HG03135 (cell line): ENCODE results near the gene CHKB.
"Not testable (repeated sequence)": the region's sequence is repeated elsewhere in the genome, so short reads cannot be mapped to it uniquely, and the experiment has no call there.

Experiments
- ATAC-seq: cut with Tn5 transposase; IDR thresholded peaks from one replicate; pipeline ENCODE4 v1.9.1; 2021; ENCODE audit warnings: mild to moderate bottlenecking, moderate library complexity; ENCODE audit not compliant: unreplicated experiment

CHKB gene, protein sequence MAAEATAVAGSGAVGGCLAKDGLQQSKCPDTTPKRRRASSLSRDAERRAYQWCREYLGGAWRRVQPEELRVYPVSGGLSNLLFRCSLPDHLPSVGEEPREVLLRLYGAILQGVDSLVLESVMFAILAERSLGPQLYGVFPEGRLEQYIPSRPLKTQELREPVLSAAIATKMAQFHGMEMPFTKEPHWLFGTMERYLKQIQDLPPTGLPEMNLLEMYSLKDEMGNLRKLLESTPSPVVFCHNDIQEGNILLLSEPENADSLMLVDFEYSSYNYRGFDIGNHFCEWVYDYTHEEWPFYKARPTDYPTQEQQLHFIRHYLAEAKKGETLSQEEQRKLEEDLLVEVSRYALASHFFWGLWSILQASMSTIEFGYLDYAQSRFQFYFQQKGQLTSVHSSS

GRCh38 chr22:50582493-50583293 is at the start of gene CHKB:
CHKB (minus strand) TSS chr22:50582849; CDS start chr22:50582781, 68 bp downstream.
- ATAC-seq, result peak; percentile 93

DNA sequence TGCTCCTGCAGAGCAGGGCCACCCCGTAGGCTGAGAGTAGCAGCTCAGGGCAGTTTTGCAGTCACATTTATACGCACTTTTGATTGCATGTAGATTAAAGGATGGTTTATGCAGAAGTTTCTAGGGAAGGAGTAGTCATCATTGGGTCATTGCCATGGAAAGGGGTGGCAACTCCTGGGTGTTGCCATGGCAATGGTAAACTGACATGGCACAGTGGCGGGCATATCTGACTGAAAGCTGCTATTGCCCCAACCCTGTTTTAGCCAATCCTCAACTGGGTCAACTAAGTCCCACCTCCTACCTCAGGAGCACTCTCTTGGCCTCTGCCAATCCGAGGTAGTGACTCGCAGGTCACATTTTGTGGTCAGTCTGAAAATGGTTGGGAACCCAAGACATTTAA is 47.7 kb upstream of the CHKB start:
- ATAC-seq, result no peak

GRCh38 chr22:50628543-50629134 is 46.0 kb upstream of the CHKB start:
- ATAC-seq, result no peak

DNA sequence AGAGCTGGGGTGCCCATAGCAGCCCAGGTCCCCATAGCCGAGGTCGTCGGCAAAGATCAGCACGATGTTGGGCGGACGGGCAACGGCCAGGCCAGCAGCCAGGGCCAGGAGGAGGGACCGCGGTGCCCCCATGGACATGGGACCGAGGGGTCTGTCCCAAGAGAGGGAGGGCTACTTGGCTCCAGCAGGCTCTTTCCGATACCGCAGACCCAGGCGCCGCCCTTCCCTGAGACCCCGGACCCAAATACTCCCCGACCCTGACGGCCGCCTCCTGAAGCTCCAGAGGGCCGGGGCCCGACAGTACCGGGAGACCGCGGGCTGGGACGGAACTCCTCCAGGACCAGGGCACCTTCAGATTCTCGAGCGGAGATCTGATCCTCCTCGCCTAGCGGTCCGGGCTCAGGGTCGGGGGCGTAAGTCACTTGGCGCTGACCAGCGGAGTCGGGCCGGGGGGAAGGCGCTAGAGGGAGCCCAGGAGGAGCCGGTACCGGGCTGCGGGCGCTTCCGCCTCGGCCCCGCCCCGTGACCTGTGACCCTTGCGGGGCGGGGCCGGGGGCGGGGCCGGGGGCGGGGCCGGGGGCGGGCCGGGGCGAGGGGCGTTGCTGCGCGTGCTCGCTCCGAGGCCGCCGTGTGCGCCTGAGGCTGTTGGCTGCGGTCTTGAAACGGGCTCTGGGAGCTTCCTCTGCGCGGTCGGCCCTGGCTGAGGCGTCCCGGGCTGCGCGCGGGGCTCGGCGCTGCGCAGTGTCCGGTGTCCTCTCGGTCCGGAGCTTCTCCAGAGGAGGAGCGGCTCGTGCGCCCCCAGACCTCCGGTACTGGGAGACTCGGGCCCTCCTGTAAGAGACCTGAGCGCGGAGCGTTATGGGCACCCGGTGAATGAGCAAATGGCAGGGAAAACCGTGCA is 45.2 kb upstream of the CHKB start, which contains the start of gene ARSA:
Gene ARSA (minus strand): TSS at position 511 of the 901 bp plus-strand sequence. CDS start 373 bp downstream, at position 138.
- peak; percentile 62 for ATAC-seq

- no peak for ATAC-seq
Observed at GRCh38 chr22:50626850-50627641, 44.4 kb upstream of the CHKB start.

DNA sequence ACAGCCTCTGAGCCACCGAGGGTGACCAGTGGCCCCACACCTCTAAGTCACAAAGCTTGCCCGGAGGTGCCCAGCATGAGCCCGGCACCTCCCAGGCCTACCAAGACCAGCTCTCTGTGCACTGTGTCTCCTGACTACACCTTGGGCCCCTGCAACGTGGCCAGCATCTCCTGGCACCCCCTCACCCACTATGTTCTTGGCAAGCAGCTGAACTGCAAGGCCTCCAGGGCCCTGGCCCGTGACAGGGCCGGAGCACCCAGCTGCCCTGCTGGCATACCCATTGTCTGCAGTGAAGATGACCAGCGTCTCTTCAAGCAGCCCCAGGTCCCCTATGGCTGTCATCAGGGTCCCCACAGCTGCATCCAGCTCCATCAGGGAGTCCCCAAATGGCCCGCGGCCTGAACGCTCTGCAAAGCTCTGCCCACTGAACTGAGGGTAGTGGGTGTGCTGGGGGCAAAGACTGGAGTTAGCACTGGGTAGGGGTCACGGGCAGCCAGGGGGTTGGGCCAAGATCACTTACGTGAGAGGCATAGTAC is 43.7 kb upstream of the CHKB start:
- no peak for ATAC-seq

GRCh38 chr22:50625568-50626313 is 43.1 kb upstream of the CHKB start:
- ATAC-seq, result no peak

DNA sequence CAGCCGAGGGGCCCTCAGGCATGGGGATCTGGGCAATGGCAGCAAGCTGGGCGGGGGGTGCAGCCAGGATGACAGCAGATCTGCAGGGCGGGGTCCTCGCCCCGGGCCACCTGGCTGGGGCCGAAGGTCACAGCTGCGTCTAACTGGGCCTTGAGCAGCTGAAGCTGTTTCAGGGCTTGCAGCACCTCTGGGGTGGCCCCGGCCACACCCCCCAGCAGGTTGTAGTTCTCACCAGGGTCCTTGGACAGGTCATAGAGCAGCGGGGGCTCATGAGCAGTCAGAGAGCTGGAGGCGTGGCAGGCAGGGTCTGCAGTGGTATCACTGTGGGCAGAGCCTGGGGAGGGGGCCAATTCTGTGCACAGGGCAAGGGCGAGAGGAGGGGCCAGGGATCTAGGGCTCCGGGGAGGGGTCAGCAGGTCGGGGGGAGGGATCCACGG is 42.5 kb upstream of the CHKB start:
- ATAC-seq, result no peak

DNA sequence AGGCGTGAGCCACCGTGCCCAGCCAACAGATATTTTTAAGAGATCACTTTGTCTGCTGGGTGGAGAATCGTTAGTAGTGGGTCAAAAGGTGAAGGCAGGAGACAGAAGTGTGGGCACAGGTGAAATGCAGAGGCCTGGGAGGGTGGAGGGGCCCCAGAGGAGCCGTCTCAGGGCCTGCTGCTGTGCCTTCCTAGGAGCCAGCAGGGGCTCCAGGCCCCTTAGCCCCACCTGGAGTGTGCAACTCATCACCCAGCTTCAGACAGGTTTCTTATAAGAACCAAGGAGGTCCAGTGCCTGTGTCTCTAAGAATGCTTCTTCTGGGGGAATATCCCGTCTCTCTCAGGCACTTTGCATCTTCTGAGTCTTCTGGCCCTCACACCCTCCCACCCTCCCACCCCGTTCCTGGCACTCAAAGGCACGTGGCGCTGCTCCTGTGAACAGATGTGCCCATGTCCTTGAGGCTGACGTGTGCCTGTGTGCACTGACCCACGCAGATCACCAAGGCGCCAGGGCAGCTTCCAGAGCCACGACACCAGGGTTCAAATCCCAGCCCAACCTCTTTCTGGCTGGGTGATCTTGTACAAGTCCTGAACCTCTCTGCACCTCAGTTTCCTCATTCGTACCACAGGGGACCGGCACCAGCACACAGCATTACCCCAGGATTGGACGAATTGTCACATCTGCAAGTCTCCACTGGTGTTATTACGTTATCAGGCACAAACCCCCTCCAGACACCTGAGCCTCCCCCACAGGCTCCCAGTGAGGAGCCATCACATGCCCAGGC is 41.9 kb upstream of the CHKB start:
- ATAC-seq, result no peak

DNA sequence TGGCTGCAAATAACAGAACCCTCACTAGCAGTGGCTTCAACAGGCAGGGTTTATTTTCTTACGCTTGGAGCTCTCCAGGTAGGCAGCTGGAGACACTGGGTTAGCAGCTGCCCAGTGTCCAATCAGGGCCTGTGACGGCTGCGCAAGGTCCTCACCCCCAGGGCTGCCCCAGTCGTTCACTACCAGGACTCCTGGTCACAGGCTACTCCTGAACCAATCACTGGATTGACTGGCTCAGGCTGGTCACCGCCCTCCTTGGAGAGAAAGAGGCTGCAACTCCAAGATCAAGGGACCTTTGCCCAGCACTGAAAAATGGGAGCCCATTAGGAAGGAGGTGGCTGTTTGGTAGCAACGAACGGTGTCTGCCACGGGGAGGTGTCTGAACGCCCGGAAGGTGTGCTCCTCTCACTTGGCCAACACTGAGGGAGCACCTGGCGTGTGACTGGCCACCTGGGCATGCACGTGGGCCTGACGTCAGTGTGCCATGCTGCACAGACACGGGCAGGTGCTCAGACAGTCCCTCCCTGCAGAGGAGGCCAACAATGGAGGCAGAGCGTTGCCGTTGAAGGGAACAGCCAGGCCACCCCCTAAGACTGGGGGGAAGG is 40.2 kb upstream of the CHKB start:
- no peak for ATAC-seq

GRCh38 chr22:50621948-50622722 is 39.5 kb upstream of the CHKB start:
- ATAC-seq, result no peak

- peak; percentile 40 for ATAC-seq
Observed at GRCh38 chr22:50621356-50621880, 38.8 kb upstream of the CHKB start.

DNA sequence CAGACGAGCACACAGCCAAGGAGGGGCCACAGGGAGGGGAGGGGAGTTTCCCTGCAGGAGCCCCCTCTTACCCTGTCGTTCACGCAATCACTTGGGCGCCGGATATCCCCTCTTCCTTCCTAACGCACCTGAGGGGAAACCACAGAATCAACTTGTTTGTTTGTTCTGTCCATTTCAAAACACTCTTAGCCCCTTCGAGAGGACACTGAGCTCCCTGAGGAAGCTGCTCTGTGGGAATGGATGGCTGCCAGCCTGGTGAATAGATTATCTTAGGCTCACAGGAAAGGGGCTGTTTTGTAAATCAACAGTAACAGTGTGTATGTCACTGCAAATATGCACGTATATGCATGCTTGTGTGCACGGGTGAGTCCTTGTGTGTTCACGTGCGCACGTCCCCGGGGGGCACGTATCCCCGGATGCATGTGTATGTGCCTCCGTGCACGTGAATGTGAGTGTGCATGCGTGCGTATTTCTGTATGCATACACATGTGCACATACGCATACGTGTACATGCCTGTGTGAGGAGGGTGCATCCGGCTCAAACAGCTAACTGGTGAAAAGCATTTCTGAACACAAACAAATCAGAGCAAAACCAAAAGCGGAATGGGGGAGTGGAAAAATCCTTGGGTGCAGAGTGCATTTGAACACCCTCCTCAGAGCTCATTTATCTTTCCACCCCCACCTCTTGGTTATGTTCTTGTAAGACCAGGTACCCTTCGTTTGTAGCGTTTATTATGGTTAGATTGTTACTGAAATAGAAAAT is 38.1 kb upstream of the CHKB start:
- ATAC-seq, result peak; percentile 53

DNA sequence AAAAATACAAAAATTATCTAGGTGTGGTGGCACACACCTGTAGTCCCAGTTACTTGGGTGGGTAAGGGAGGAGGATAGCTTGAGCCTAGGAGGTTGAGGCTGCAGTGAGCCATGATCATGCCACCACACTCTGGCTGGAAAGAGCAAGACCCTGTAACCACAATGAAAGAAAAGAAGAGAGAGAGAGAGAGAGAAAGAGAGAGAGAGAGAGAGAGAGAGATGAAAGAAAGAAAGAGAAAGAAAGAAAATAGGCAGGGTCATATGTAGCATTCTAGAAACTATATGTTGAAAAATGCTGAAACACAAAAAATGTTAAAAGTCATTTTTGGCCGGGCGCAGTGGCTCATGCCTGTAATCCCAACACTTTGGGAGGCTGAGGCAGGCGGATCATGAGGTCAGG is 31.6 kb upstream of the CHKB start:
- ATAC-seq, result not testable (repeated sequence)

DNA sequence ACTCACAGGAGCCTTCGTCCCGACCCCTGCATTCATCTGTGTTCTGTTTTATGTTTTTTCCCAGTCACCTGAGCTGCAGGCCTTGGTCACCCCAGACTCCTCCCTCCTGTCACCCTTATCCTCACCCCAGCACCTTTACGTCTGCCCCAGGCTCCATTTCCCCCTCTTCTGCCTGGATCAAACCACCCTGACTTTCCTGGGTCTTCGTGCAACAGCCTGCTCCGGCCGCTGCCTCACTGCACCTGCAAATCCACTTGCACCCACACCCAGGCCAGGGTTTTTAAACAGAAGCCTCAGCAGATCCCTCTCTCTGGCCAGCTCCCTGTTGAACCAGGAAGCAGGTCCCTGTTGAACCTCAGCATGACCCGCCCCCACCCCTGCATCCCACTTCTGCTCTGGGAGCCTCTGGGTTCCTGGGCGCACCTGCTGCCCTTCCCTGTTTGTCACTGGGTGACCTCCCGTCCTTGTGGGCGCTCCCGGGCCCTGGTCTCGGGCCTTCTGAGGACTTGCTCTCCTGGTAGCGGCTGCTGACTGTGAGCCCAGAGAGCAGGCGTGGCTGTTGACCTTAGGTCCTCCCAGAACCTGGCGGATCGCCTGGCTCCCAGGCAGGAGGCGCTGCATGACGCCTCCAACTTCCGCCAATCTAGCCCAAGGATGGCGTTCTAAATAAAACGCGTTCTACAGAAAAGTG is 30.8 kb upstream of the CHKB start:
- ATAC-seq, result no peak
